Tibial artery (tissue), 4 donors: ENCODE data around the gene PXDN.
A peak's percentile ranks its signal among the peaks of the same experiment; 100 is the strongest.

Experiments
- DNase-seq, 2 donors: peaks; one replicate each; pipeline ENCODE4 v3.0.0-alpha.2; 2019
- H3K27ac ChIP-seq, 2 donors: fragments of 200-600 bp; sonication (generic) in 1 of 2; 1 replicate in 1 of 2; 2 replicates in 1 of 2; pipeline ENCODE4 v1.5.1; 2018 to 2019; ENCODE audit warnings: mild to moderate bottlenecking in 1 of 2
- H3K27me3 ChIP-seq, 2 donors: fragments of 200-600 bp; sonication (generic) in 1 of 2; one replicate each; pipeline versions ENCODE4 v1.5.1 to v1.6.0; 2016 to 2019
- H3K36me3 ChIP-seq, 3 donors: fragments of 200-600 bp; sonication (generic) in 2 of 3; one replicate each; pipeline ENCODE4 v1.5.1; 2016 to 2019; ENCODE audit warnings: mild to moderate bottlenecking in 2 of 3
- H3K4me1 ChIP-seq, 4 donors: fragments of 200-600 bp; sonication (generic) in 2 of 4; 1 replicate in 3 of 4; 2 replicates in 1 of 4; pipeline ENCODE4 v1.5.1; 2016 to 2019
- H3K4me3 ChIP-seq, 2 donors: fragments of 200-600 bp; sonication (generic) in 1 of 2; 1 replicate in 1 of 2; 2 replicates in 1 of 2; pipeline ENCODE4 v1.5.1; 2018 to 2019; ENCODE audit warnings: mild to moderate bottlenecking in 2 of 2
- H3K9me3 ChIP-seq, 3 donors: fragments of 200-600 bp; sonication (generic) in 1 of 3; one replicate each; pipeline ENCODE4 v1.5.1; 2016 to 2019
- CTCF ChIP-seq, 2 experiments: fragments of 200-600 bp in 1 of 2; fragments of 450-650 bp in 1 of 2; IDR thresholded peaks; one replicate each; pipeline ENCODE4 v1.5.1; 2017 to 2019; ENCODE audit warnings: antibody characterized with exemption in 2 of 2, mild to moderate bottlenecking in 1 of 2, moderate library complexity in 1 of 2
- intact Hi-C: fragments of 100-400 bp; cut with DNase I; formaldehyde crosslinking; loops from one replicate; pipeline ENCODE4 v1.15.0; 2023; ENCODE audit warnings: low total_unique reads

The PXDN gene

GRCh38 chr2:1750270-1750932 lies 6.1 kb upstream of the PXDN start:
- TF ChIP-seq CTCF (IDR thresholded peaks at IDR 0.05): no peak
- peaks cover 0 to 12% (median 7%) of the 10 kb centered on the region in 4 donors for H3K4me1 ChIP-seq
- no peak overlapping the region for H3K4me3 ChIP-seq
- peaks cover 0 to 30% of the 10 kb centered on the region in 2 donors for H3K27me3 ChIP-seq
- H3K27ac ChIP-seq: peak overlapping the region in 1 of 2 donors; percentile 42
- DNase-seq: no peak
- no peaks in the 10 kb centered on the region for H3K9me3 ChIP-seq
- intact Hi-C loops: no loop called here
- H3K36me3 ChIP-seq: no peaks in the 10 kb centered on the region

GRCh38 chr2:1749489-1750119 lies 5.3 kb upstream of the PXDN start:
- Histone ChIP-seq H3K4me3 (no peak overlapping the region), H3K36me3 (no peaks in the 10 kb centered on the region), H3K4me1 (peaks cover 0 to 17% (median 9%) of the 10 kb centered on the region in 4 donors), H3K9me3 (no peaks in the 10 kb centered on the region), H3K27me3 (peaks cover 0 to 22% of the 10 kb centered on the region in 2 donors), H3K27ac (no peak overlapping the region)
- intact Hi-C loops: loop anchor here (10.0 kb wide), 1 partner anchor 1075 kb away; the partner anchor contains the start of gene TMEM18
- DNase-seq: peak in 1 of 2 donors; percentile 46
- no peak for TF ChIP-seq CTCF (IDR thresholded peaks at IDR 0.05)

- Histone ChIP-seq H3K9me3 (no peaks in the 10 kb centered on the region), H3K4me1 (peaks cover 0 to 17% (median 9%) of the 10 kb centered on the region in 4 donors), H3K36me3 (no peaks in the 10 kb centered on the region), H3K27ac (no peak overlapping the region), H3K4me3 (no peak overlapping the region), H3K27me3 (peaks cover 0 to 17% of the 10 kb centered on the region in 2 donors)
- peak in 1 of 2 donors; percentile 45 for DNase-seq
- no peak for TF ChIP-seq CTCF (IDR thresholded peaks at IDR 0.05)
- intact Hi-C loops: loop anchor here (10.0 kb wide), 1 partner anchor 1074 kb away; the partner anchor contains the start of gene TMEM18
Measured at GRCh38 chr2:1748741-1749488, 4.6 kb upstream of the PXDN start.

- Histone ChIP-seq H3K27me3 (peaks cover 0 to 16% of the 10 kb centered on the region in 2 donors), H3K4me1 (peaks cover 0 to 17% (median 9%) of the 10 kb centered on the region in 4 donors), H3K27ac (no peak overlapping the region), H3K36me3 (no peaks in the 10 kb centered on the region), H3K9me3 (no peaks in the 10 kb centered on the region), H3K4me3 (no peak overlapping the region)
- DNase-seq: no peak
- TF ChIP-seq CTCF (IDR thresholded peaks at IDR 0.05): no peak
- intact Hi-C loops: loop anchor here (10.0 kb wide), 1 partner anchor 1073 kb away; the partner anchor contains the start of gene TMEM18
Measured at GRCh38 chr2:1748176-1748740, 3.9 kb upstream of the PXDN start.
